HepG2 (cell line): Measurements from ENCODE around the gene KREMEN1. TPM values are rescaled to one million over a fixed set of nuclear protein-coding genes. Genes with fewer than 3 reads are reported as not detected.

Experiments used
- ATM ChIP-seq: fragments of 450-650 bp; IDR thresholded peaks from 2 replicates; pipeline ENCODE4 v1.7.1; 2017; ENCODE audit warnings: mild to moderate bottlenecking, borderline replicate concordance
- HDAC1 ChIP-seq: sonication (generic); formaldehyde crosslinking; IDR thresholded peaks from 2 replicates; pipeline ENCODE4 v1.5.1; 2020; ENCODE audit warnings: mild to moderate bottlenecking, missing genetic modification reagents
- HIVEP1 ChIP-seq: sonication (generic); formaldehyde crosslinking; IDR thresholded peaks from 2 replicates; pipeline ENCODE4 v1.4.0; 2020; ENCODE audit warnings: mild to moderate bottlenecking, missing genetic modification reagents
- MIER2 ChIP-seq: IDR thresholded peaks from 2 replicates; pipeline ENCODE4 v1.6.1; 2016; ENCODE audit warnings: missing biosample characterization, missing genetic modification reagents
- NR2F6 ChIP-seq, 2 experiments: IDR thresholded peaks; 2 replicates each; pipeline ENCODE4 v1.6.1; 2016; ENCODE audit warnings: antibody characterized with exemption in 1 of 2, mild to moderate bottlenecking in 1 of 2
- ZNF207 ChIP-seq: fragments of 450-650 bp; IDR thresholded peaks from 2 replicates; pipeline ENCODE4 v1.6.1; 2016; ENCODE audit warnings: antibody characterized with exemption, borderline replicate concordance
- ZNF337 ChIP-seq: sonication (generic); formaldehyde crosslinking; IDR thresholded peaks from 2 replicates; pipeline ENCODE4 v1.5.1; 2020; ENCODE audit warnings: missing genetic modification reagents, low read depth, mild to moderate bottlenecking, borderline replicate concordance
- ZNF703 ChIP-seq: sonication (generic); formaldehyde crosslinking; IDR thresholded peaks from 2 replicates; pipeline ENCODE4 v1.5.1; 2020; ENCODE audit warnings: missing genetic modification reagents, mild to moderate bottlenecking, moderate library complexity, borderline replicate concordance
- polyA plus RNA-seq, 8 experiments: library from polyadenylated mRNA; depleted of rRNA in 3 of 8; stranded (reverse) in 7 of 8; unstranded in 1 of 8; fragments of >200 nt; fragmentation: Illumina TruSeq in 4 of 8; extraction: Trizol in 4 of 8; gene quantifications; 2 replicates each; pipeline versions ENCODE4 v1.2.1 to v1.2.3, GENCODE V29; 2011 to 2016; ENCODE audit warnings: low read depth in 4 of 8, missing spikeins in 1 of 8, mixed read lengths in 1 of 8; ENCODE audit not compliant: insufficient read depth in 1 of 8
- total RNA-seq, 5 experiments: library from RNA; depleted of rRNA; stranded (reverse); fragments of >200 nt; fragmentation: Illumina TruSeq; extraction: Trizol; gene quantifications; 2 replicates each; pipeline ENCODE4 v1.2.3, GENCODE V29; 2016; ENCODE audit warnings: low read depth in 1 of 5
- TF ChIP-seq, protein P1 (sequence below): sonication (generic); formaldehyde crosslinking; IDR thresholded peaks from 2 replicates; pipeline ENCODE4 v1.4.0; 2020; ENCODE audit warnings: missing genetic modification reagents
- TF ChIP-seq, protein P2 (sequence below): sonication (generic); formaldehyde crosslinking; IDR thresholded peaks from 2 replicates; pipeline ENCODE4 v1.4.0; 2020; ENCODE audit warnings: missing genetic modification reagents
- TF ChIP-seq, protein P3 (sequence below): sonication (generic); formaldehyde crosslinking; IDR thresholded peaks from 2 replicates; pipeline ENCODE4 v1.5.0; 2020; ENCODE audit warnings: mild to moderate bottlenecking, missing genetic modification reagents
- TF ChIP-seq, protein P4 (sequence below): sonication (generic); formaldehyde crosslinking; IDR thresholded peaks from 2 replicates; pipeline ENCODE4 v1.5.1; 2020; ENCODE audit warnings: missing genetic modification reagents, mild to moderate bottlenecking, borderline replicate concordance
- TF ChIP-seq, protein P5 (sequence below): IDR thresholded peaks from 2 replicates; pipeline ENCODE4 v1.6.1; 2016; ENCODE audit warnings: low read depth, missing genetic modification reagents, missing compliant biosample characterization

KREMEN1 gene
- total and polyA plus RNA-seq, 2 of the 13 experiments (the other 11 are each of a cell fraction or from before 2014, with no cell fraction given) = 9.8 to 13.8 TPM

DNA sequence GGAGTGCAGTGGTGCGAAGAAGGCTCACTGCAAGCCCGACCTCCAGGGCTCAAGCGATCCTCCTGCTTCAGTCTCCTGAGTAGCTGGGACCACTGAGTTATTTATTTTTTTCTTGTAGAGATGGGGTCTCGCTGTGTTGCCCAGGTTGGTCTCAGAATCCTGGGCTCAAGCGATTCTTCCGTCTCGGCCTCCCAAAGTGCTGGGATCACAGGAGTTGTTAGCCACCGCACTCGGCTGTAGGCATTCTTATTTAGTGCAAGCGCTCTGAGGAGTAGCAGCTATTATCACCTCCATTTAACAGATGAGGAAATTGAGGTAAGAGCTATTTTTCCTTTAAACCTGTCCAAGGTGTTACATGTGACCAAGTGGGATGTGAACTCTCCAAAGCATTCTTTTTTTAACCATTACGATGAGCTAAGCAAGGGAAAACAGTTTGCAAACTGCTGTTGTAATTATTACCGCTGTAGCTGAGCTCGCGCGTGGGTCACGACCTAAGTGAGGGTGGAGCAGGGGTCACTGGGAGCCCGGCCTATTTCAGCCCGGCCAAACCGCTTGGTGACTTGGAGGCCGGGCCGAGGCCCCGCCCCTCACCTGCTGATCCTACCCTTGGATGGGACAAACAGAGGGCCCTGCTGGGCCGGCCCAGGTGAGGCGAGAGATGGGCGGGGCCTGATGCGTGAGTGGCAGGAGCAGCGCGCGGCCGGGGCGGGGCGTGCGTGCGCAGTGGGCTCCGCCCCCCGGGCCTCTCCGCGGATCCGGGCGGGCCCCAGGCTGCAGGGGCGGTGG is 449 bp upstream of the KREMEN1 start (continued):
- TF ChIP-seq, protein P1, sequence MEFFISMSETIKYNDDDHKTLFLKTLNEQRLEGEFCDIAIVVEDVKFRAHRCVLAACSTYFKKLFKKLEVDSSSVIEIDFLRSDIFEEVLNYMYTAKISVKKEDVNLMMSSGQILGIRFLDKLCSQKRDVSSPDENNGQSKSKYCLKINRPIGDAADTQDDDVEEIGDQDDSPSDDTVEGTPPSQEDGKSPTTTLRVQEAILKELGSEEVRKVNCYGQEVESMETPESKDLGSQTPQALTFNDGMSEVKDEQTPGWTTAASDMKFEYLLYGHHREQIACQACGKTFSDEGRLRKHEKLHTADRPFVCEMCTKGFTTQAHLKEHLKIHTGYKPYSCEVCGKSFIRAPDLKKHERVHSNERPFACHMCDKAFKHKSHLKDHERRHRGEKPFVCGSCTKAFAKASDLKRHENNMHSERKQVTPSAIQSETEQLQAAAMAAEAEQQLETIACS (CRISPR knock-in tag) = no peak
- no peak for TF ChIP-seq ATM
- TF ChIP-seq NR2F6 (IDR thresholded peaks at IDR 0.05) = no peak
- peak; percentile 33; the same call in 1 of the 2 replicates for TF ChIP-seq NR2F6 (CRISPR knock-in tag; IDR thresholded peaks at IDR 0.05)
- no peak for TF ChIP-seq ZNF207
- TF ChIP-seq, protein P2, sequence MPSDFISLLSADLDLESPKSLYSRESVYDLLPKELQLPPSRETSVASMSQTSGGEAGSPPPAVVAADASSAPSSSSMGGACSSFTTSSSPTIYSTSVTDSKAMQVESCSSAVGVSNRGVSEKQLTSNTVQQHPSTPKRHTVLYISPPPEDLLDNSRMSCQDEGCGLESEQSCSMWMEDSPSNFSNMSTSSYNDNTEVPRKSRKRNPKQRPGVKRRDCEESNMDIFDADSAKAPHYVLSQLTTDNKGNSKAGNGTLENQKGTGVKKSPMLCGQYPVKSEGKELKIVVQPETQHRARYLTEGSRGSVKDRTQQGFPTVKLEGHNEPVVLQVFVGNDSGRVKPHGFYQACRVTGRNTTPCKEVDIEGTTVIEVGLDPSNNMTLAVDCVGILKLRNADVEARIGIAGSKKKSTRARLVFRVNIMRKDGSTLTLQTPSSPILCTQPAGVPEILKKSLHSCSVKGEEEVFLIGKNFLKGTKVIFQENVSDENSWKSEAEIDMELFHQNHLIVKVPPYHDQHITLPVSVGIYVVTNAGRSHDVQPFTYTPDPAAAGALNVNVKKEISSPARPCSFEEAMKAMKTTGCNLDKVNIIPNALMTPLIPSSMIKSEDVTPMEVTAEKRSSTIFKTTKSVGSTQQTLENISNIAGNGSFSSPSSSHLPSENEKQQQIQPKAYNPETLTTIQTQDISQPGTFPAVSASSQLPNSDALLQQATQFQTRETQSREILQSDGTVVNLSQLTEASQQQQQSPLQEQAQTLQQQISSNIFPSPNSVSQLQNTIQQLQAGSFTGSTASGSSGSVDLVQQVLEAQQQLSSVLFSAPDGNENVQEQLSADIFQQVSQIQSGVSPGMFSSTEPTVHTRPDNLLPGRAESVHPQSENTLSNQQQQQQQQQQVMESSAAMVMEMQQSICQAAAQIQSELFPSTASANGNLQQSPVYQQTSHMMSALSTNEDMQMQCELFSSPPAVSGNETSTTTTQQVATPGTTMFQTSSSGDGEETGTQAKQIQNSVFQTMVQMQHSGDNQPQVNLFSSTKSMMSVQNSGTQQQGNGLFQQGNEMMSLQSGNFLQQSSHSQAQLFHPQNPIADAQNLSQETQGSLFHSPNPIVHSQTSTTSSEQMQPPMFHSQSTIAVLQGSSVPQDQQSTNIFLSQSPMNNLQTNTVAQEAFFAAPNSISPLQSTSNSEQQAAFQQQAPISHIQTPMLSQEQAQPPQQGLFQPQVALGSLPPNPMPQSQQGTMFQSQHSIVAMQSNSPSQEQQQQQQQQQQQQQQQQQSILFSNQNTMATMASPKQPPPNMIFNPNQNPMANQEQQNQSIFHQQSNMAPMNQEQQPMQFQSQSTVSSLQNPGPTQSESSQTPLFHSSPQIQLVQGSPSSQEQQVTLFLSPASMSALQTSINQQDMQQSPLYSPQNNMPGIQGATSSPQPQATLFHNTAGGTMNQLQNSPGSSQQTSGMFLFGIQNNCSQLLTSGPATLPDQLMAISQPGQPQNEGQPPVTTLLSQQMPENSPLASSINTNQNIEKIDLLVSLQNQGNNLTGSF = no peak
- peak; percentile 58 for TF ChIP-seq HDAC1 (CRISPR knock-in tag)
- TF ChIP-seq HIVEP1 = no peak
- TF ChIP-seq MIER2 = no peak
- TF ChIP-seq, protein P3, sequence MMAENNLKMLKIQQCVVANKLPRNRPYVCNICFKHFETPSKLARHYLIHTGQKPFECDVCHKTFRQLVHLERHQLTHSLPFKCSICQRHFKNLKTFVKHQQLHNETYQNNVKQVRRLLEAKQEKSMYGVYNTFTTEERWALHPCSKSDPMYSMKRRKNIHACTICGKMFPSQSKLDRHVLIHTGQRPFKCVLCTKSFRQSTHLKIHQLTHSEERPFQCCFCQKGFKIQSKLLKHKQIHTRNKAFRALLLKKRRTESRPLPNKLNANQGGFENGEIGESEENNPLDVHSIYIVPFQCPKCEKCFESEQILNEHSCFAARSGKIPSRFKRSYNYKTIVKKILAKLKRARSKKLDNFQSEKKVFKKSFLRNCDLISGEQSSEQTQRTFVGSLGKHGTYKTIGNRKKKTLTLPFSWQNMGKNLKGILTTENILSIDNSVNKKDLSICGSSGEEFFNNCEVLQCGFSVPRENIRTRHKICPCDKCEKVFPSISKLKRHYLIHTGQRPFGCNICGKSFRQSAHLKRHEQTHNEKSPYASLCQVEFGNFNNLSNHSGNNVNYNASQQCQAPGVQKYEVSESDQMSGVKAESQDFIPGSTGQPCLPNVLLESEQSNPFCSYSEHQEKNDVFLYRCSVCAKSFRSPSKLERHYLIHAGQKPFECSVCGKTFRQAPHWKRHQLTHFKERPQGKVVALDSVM (CRISPR knock-in tag) = 0 out of 2 replicates have a peak, but pooled peaks have one; percentile 11
- TF ChIP-seq, protein P4, sequence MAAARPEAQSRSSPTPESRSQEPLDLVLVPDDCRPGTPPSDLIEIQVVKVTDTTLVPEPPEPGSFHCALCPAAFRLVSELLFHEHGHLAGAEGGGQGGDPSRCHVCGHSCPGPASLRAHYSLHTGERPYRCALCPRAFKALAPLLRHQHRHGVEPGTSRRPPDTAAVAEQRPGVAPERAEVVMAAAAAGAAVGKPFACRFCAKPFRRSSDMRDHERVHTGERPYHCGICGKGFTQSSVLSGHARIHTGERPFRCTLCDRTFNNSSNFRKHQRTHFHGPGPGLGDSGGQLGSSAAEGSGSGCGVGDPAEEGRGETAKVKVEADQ (CRISPR knock-in tag) = 0 out of 2 replicates have a peak, but pooled peaks have one; percentile 26
- no peak for TF ChIP-seq ZNF703 (CRISPR knock-in tag)
- TF ChIP-seq ZNF337 (CRISPR knock-in tag) = no peak
- TF ChIP-seq, protein P5, sequence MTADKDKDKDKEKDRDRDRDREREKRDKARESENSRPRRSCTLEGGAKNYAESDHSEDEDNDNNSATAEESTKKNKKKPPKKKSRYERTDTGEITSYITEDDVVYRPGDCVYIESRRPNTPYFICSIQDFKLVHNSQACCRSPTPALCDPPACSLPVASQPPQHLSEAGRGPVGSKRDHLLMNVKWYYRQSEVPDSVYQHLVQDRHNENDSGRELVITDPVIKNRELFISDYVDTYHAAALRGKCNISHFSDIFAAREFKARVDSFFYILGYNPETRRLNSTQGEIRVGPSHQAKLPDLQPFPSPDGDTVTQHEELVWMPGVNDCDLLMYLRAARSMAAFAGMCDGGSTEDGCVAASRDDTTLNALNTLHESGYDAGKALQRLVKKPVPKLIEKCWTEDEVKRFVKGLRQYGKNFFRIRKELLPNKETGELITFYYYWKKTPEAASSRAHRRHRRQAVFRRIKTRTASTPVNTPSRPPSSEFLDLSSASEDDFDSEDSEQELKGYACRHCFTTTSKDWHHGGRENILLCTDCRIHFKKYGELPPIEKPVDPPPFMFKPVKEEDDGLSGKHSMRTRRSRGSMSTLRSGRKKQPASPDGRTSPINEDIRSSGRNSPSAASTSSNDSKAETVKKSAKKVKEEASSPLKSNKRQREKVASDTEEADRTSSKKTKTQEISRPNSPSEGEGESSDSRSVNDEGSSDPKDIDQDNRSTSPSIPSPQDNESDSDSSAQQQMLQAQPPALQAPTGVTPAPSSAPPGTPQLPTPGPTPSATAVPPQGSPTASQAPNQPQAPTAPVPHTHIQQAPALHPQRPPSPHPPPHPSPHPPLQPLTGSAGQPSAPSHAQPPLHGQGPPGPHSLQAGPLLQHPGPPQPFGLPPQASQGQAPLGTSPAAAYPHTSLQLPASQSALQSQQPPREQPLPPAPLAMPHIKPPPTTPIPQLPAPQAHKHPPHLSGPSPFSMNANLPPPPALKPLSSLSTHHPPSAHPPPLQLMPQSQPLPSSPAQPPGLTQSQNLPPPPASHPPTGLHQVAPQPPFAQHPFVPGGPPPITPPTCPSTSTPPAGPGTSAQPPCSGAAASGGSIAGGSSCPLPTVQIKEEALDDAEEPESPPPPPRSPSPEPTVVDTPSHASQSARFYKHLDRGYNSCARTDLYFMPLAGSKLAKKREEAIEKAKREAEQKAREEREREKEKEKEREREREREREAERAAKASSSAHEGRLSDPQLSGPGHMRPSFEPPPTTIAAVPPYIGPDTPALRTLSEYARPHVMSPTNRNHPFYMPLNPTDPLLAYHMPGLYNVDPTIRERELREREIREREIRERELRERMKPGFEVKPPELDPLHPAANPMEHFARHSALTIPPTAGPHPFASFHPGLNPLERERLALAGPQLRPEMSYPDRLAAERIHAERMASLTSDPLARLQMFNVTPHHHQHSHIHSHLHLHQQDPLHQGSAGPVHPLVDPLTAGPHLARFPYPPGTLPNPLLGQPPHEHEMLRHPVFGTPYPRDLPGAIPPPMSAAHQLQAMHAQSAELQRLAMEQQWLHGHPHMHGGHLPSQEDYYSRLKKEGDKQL (CRISPR knock-in tag) = no peak
